ENCODE data around the gene LGMN.

GRCh38 chr14:92737619-92738188 is 10.7 kb downstream of the LGMN start:
- TF ChIP-seq CTCF (IDR thresholded peaks at IDR 0.05; ENCODE audit: insufficient read depth, low read length): no peak
- no peak for TF ChIP-seq REST (IDR thresholded peaks at IDR 0.05; ENCODE audit: insufficient replicate concordance, low read depth)
- no peak for TF ChIP-seq POLR2AphosphoS5 (IDR thresholded peaks at IDR 0.05; ENCODE audit: low read depth)
